ENCODE results near the gene THAP5.

DNA sequence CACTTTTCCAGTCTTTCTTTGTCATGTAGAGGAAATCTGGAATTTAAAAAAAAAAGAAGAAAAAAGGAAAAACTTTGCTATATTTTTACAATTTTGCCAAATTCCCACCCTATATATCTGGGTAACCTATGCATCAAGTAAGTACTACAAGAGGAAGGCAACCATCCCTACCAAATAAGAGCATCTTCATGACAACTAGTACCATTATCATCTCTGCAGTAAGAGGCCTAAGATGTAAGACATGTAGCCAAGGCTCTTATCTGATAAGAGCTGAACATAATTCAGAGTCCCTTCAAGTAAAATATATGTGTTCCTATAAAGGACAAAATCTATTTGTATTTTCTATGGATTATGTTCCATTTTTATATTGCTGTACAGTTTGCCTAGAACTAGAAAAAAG is 3.5 kb downstream of the THAP5 start:
- TF ChIP-seq, protein P1, sequence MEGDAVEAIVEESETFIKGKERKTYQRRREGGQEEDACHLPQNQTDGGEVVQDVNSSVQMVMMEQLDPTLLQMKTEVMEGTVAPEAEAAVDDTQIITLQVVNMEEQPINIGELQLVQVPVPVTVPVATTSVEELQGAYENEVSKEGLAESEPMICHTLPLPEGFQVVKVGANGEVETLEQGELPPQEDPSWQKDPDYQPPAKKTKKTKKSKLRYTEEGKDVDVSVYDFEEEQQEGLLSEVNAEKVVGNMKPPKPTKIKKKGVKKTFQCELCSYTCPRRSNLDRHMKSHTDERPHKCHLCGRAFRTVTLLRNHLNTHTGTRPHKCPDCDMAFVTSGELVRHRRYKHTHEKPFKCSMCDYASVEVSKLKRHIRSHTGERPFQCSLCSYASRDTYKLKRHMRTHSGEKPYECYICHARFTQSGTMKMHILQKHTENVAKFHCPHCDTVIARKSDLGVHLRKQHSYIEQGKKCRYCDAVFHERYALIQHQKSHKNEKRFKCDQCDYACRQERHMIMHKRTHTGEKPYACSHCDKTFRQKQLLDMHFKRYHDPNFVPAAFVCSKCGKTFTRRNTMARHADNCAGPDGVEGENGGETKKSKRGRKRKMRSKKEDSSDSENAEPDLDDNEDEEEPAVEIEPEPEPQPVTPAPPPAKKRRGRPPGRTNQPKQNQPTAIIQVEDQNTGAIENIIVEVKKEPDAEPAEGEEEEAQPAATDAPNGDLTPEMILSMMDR (IDR thresholded peaks at IDR 0.05), result no peak
- no peak for TF ChIP-seq POLR2A (IDR thresholded peaks at IDR 0.05)
- no peak for TF ChIP-seq POLR2AphosphoS5 (IDR thresholded peaks at IDR 0.05)

All from gastroesophageal sphincter (tissue), 3 donors.